SK-N-SH (cell line): ENCODE data around the gene SULT2A1. TPM values are rescaled to one million over a fixed set of nuclear protein-coding genes. Genes with fewer than 3 reads are reported as not detected.

ENCODE experiments used
- CTCF ChIA-PET: fragments of 300-600, 350-600 bp; formaldehyde crosslinking; extraction: SDS; loops from one replicate; lab custom pipeline; 2021; lab: Yijun Ruan, JAX
- POLR2A ChIA-PET: fragments of 350-600 bp; sonication (Branson Sonifier 250); formaldehyde crosslinking; extraction: SDS; loops from one replicate; lab custom pipeline; 2020; ENCODE audit warnings: antibody characterized with exemption, inconsistent platforms; lab: Yijun Ruan, JAX
- DNase-seq: peaks from one replicate; pipeline ENCODE4 v3.0.0; 2012
- H2AFZ ChIP-seq: fragments of 200-600 bp; sonication (generic); 2 replicates; pipeline ENCODE4 v1.8.1; 2016; ENCODE audit warnings: antibody characterized with exemption, mild to moderate bottlenecking, low read depth
- H3F3A ChIP-seq: fragments of 200-600 bp; sonication (generic); replicated peaks from 2 replicates; pipeline ENCODE3; 2016; ENCODE audit warnings: antibody characterized with exemption, mild to moderate bottlenecking; ENCODE audit not compliant: insufficient read depth
- H3K27ac ChIP-seq, 2 experiments: fragments of 200-500 bp in 1 of 2; fragments of 200-600 bp in 1 of 2; sonication (Bioruptor generic) in 1 of 2; sonication (generic), shearing (Covaris generic) in 1 of 2; 2 replicates each; pipeline versions ENCODE4 v1.5.1 to v1.6.1; 2014 to 2016; ENCODE audit warnings: low read depth in 2 of 2, inconsistent platforms in 1 of 2, low read length in 1 of 2, mild to moderate bottlenecking in 1 of 2, mixed read lengths in 1 of 2
- H3K27me3 ChIP-seq: fragments of 200-600 bp; sonication (generic), shearing (Covaris generic); 2 replicates; pipeline ENCODE4 v1.6.1; 2016; ENCODE audit warnings: mixed run types; ENCODE audit not compliant: insufficient read depth
- H3K36me3 ChIP-seq, 2 experiments: fragments of 200-500 bp in 1 of 2; fragments of 200-600 bp in 1 of 2; sonication (Bioruptor generic) in 1 of 2; sonication (generic) in 1 of 2; replicated peaks in 1 of 2; 2 replicates each; pipeline versions ENCODE3 to v1.5.1; 2014 to 2016; ENCODE audit warnings: low read length in 1 of 2, mild to moderate bottlenecking in 1 of 2; ENCODE audit not compliant: insufficient read depth in 2 of 2, control insufficient read depth in 1 of 2
- H3K4me1 ChIP-seq, 2 experiments: fragments of 200-500 bp in 1 of 2; fragments of 200-600 bp in 1 of 2; sonication (Bioruptor generic) in 1 of 2; sonication (generic), shearing (Covaris generic) in 1 of 2; 2 replicates each; pipeline versions ENCODE4 v1.5.1 to v1.6.1; 2014 to 2016; ENCODE audit warnings: low read depth in 1 of 2, low read length in 1 of 2, mixed run types in 1 of 2; ENCODE audit not compliant: insufficient read depth in 2 of 2, control insufficient read depth in 1 of 2
- H3K4me2 ChIP-seq: fragments of 200-600 bp; sonication (generic), shearing (Covaris generic); 2 replicates; pipeline ENCODE4 v1.6.1; 2017; ENCODE audit warnings: mixed run types
- H3K4me3 ChIP-seq, 2 experiments: fragments of 200-500 bp in 1 of 2; fragments of 200-600 bp in 1 of 2; sonication (Bioruptor generic) in 1 of 2; sonication (generic), shearing (Covaris generic) in 1 of 2; 2 replicates each; pipeline versions ENCODE4 v1.5.1 to v1.8.1; 2014 to 2016; ENCODE audit warnings: low read depth in 2 of 2, inconsistent platforms in 1 of 2, low read length in 1 of 2, mild to moderate bottlenecking in 1 of 2, mixed read lengths in 1 of 2, moderate library complexity in 1 of 2
- H3K79me2 ChIP-seq: fragments of 200-600 bp; sonication (generic); 2 replicates; pipeline ENCODE4 v1.8.1; 2017; ENCODE audit warnings: mild to moderate bottlenecking; ENCODE audit not compliant: insufficient read depth
- H3K9ac ChIP-seq: fragments of 200-600 bp; sonication (generic); 2 replicates; pipeline ENCODE4 v1.6.1; 2017; ENCODE audit warnings: mixed run types
- H3K9me2 ChIP-seq: fragments of 200-600 bp; sonication (generic); 2 replicates; pipeline ENCODE4 v1.6.1; 2017; ENCODE audit warnings: mixed run types
- H3K9me3 ChIP-seq: fragments of 200-600 bp; sonication (generic); 2 replicates; pipeline ENCODE4 v1.6.1; 2017; ENCODE audit warnings: mixed run types, mild to moderate bottlenecking, moderate library complexity
- H4K20me1 ChIP-seq: fragments of 200-600 bp; sonication (generic); 2 replicates; pipeline ENCODE4 v1.6.1; 2017; ENCODE audit warnings: mild to moderate bottlenecking, mixed run types; ENCODE audit not compliant: insufficient read depth
- EZH2phosphoT487 ChIP-seq: fragments of 200-600 bp; sonication (generic); IDR thresholded peaks from 2 replicates; pipeline ENCODE4 v1.6.1; 2017; ENCODE audit warnings: low read depth, mixed run types, mild to moderate bottlenecking, antibody characterized with exemption, moderate library complexity, borderline replicate concordance
- FOSL2 ChIP-seq: IDR thresholded peaks from 2 replicates; pipeline ENCODE4 v1.4.0; 2012; ENCODE audit warnings: low read depth, mild to moderate bottlenecking, moderate library complexity, borderline replicate concordance
- FOXM1 ChIP-seq: IDR thresholded peaks from 2 replicates; pipeline ENCODE4 v1.4.0; 2012; ENCODE audit warnings: low read depth, mild to moderate bottlenecking
- GATA2 ChIP-seq: sonication (generic); formaldehyde crosslinking; IDR thresholded peaks from 2 replicates; pipeline ENCODE4 v1.5.0; 2020; ENCODE audit warnings: mild to moderate bottlenecking, missing genetic modification reagents
- JUND ChIP-seq: IDR thresholded peaks from 2 replicates; pipeline ENCODE4 v1.4.0; 2012
- MEF2A ChIP-seq: IDR thresholded peaks from 2 replicates; pipeline ENCODE4 v1.4.0; 2012; ENCODE audit warnings: low read depth, borderline replicate concordance
- NFIC ChIP-seq: IDR thresholded peaks from 2 replicates; pipeline ENCODE4 v1.4.0; 2012; ENCODE audit warnings: borderline replicate concordance
- RAD21 ChIP-seq: IDR thresholded peaks from 2 replicates; pipeline ENCODE4 v1.6.1; 2012; ENCODE audit warnings: mild to moderate bottlenecking, low read length
- RCOR1 ChIP-seq: fragments of 150-350 bp; IDR thresholded peaks from 2 replicates; pipeline ENCODE4 v1.6.1; 2017; ENCODE audit warnings: antibody characterized with exemption, low read length
- REST ChIP-seq: IDR thresholded peaks from 2 replicates; pipeline ENCODE4 v1.6.1; 2012; ENCODE audit warnings: mild to moderate bottlenecking, low read depth, low read length, moderate library complexity
- RFX5 ChIP-seq: IDR thresholded peaks from 2 replicates; pipeline ENCODE4 v1.6.1; 2012; ENCODE audit warnings: mild to moderate bottlenecking, improper control_type of control experiment, low read length
- RXRA ChIP-seq: IDR thresholded peaks from 2 replicates; pipeline ENCODE4 v1.4.0; 2012; ENCODE audit warnings: low read depth, mild to moderate bottlenecking, borderline replicate concordance
- TAF1 ChIP-seq: IDR thresholded peaks from 2 replicates; pipeline ENCODE4 v1.6.1; 2012; ENCODE audit warnings: low read depth, mild to moderate bottlenecking, low read length, moderate library complexity, borderline replicate concordance
- ZBTB33 ChIP-seq: IDR thresholded peaks from 2 replicates; pipeline ENCODE4 v1.4.0; 2012; ENCODE audit warnings: low read depth, borderline replicate concordance
- WGBS: methylation state at CpG from one replicate; pipeline ENCODE4 v1.1.6; 2017; ENCODE audit warnings: low lambda C conversion rate; 5-methylcytosine and 5-hydroxymethylcytosine counted together
- polyA plus RNA-seq, 3 experiments: library from polyadenylated mRNA; depleted of rRNA; stranded (reverse); fragments of >200 nt; gene quantifications; 2 replicates each; pipeline ENCODE4 v1.2.3, GENCODE V29; 2012
- TF ChIP-seq, protein P1 (sequence below): fragments of 200-600 bp; sonication (generic); IDR thresholded peaks from 2 replicates; pipeline ENCODE4 v1.6.1; 2017; ENCODE audit warnings: antibody characterized with exemption, mild to moderate bottlenecking, moderate library complexity
- TF ChIP-seq, protein P2 (sequence below): IDR thresholded peaks from 2 replicates; pipeline ENCODE4 v1.4.0; 2012; ENCODE audit warnings: low read depth
- TF ChIP-seq, protein P3 (sequence below): fragments of 150-350 bp; IDR thresholded peaks from 2 replicates; pipeline ENCODE4 v1.6.1; 2016; ENCODE audit warnings: mild to moderate bottlenecking, low read depth, low read length
- TF ChIP-seq, protein P4 (sequence below): IDR thresholded peaks from 2 replicates; pipeline ENCODE4 v1.4.0; 2012; ENCODE audit warnings: low read depth, borderline replicate concordance

Gene SULT2A1
- polyA plus RNA-seq, 1 of the 3 experiments (the other 2 are of a cell fraction): not detected

DNA sequence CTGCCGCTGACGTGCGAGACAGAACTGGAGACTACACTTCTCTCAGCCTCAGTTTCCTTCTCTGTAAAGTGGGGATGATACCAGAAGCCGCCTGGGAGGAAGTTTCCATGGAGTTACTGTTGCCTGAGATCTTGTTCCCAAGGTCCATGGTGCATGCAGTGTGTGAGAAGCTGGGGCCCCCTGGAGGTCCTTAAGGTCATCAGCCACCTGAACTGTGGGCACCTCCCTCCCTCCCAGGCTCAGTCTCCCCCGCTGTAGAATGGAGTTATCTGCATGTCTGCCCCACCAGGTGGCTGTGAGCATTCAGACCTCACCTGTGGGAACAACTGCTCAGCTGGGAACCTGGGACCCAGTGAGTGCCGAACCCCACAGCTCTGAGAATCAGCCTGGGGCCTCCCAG lies 61.7 kb downstream of the SULT2A1 start (continued):
- TF ChIP-seq, protein P1, sequence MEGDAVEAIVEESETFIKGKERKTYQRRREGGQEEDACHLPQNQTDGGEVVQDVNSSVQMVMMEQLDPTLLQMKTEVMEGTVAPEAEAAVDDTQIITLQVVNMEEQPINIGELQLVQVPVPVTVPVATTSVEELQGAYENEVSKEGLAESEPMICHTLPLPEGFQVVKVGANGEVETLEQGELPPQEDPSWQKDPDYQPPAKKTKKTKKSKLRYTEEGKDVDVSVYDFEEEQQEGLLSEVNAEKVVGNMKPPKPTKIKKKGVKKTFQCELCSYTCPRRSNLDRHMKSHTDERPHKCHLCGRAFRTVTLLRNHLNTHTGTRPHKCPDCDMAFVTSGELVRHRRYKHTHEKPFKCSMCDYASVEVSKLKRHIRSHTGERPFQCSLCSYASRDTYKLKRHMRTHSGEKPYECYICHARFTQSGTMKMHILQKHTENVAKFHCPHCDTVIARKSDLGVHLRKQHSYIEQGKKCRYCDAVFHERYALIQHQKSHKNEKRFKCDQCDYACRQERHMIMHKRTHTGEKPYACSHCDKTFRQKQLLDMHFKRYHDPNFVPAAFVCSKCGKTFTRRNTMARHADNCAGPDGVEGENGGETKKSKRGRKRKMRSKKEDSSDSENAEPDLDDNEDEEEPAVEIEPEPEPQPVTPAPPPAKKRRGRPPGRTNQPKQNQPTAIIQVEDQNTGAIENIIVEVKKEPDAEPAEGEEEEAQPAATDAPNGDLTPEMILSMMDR: no peak
- TF ChIP-seq NFIC: no peak
- TF ChIP-seq FOSL2: no peak
- no peak for TF ChIP-seq ZBTB33
- no peak for TF ChIP-seq JUND
- TF ChIP-seq RXRA: no peak

- Histone ChIP-seq H3K79me2 (no peaks in the 10 kb centered on the region), H3K4me3 (no peak within 1 kb of the TSS; a peak in 1 of 4 replicates), H2AFZ (no peak within 1 kb of the TSS), H3K4me2 (no peak within 1 kb of the TSS), H3K27me3 (peaks cover 47% of the 10 kb centered on the region; the same call in 1 of the 2 replicates), H3F3A (no peaks in the 10 kb centered on the region), H3K36me3 (no peaks in the 10 kb centered on the region), H3K9me3 (no peaks in the 10 kb centered on the region), H3K9me2 (no peaks in the 10 kb centered on the region), H3K27ac (no peak within 1 kb of the TSS), H3K9ac (no peak within 1 kb of the TSS), H3K4me1 (no peaks in the 10 kb centered on the region), H4K20me1 (no peaks in the 10 kb centered on the region)
- ChIA-PET POLR2A (no interaction called here), CTCF (no interaction called here)
- WGBS: 29% methylated on average over 11 of the region's 15 CpGs
- no peak for DNase-seq
- TF ChIP-seq RCOR1: no peak
- TF ChIP-seq, protein P2, sequence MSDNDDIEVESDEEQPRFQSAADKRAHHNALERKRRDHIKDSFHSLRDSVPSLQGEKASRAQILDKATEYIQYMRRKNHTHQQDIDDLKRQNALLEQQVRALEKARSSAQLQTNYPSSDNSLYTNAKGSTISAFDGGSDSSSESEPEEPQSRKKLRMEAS: no peak
- TF ChIP-seq GATA2: no peak
- TF ChIP-seq ZBTB33: no peak
- no peak for TF ChIP-seq RAD21
- no peak for TF ChIP-seq EZH2phosphoT487
- no peak for TF ChIP-seq FOXM1
- TF ChIP-seq, protein P3, sequence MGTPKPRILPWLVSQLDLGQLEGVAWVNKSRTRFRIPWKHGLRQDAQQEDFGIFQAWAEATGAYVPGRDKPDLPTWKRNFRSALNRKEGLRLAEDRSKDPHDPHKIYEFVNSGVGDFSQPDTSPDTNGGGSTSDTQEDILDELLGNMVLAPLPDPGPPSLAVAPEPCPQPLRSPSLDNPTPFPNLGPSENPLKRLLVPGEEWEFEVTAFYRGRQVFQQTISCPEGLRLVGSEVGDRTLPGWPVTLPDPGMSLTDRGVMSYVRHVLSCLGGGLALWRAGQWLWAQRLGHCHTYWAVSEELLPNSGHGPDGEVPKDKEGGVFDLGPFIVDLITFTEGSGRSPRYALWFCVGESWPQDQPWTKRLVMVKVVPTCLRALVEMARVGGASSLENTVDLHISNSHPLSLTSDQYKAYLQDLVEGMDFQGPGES: no peak
- TF ChIP-seq JUND: no peak
- no peak for TF ChIP-seq RFX5
- TF ChIP-seq, protein P4, sequence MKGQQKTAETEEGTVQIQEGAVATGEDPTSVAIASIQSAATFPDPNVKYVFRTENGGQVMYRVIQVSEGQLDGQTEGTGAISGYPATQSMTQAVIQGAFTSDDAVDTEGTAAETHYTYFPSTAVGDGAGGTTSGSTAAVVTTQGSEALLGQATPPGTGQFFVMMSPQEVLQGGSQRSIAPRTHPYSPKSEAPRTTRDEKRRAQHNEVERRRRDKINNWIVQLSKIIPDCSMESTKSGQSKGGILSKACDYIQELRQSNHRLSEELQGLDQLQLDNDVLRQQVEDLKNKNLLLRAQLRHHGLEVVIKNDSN: no peak
- no peak for TF ChIP-seq RXRA
- TF ChIP-seq MEF2A: no peak
- no peak for TF ChIP-seq FOSL2
- no peak for TF ChIP-seq REST
- no peak for TF ChIP-seq TAF1
These were observed 64.6 kb downstream of the SULT2A1 start, which contains the start of gene CRX for GRCh38 chr19:47821460-47822020. Gene CRX, plus strand, starts transcription at chr19:47821937. Its CDS starts 12,507 bp downstream, at chr19:47834444.
